HG02798 (cell line): ENCODE data around the gene SIDT1.

Experiments used
- ATAC-seq: cut with Tn5 transposase; IDR thresholded peaks from one replicate; pipeline ENCODE4 v1.9.1; 2021; ENCODE audit warnings: mild to moderate bottlenecking; ENCODE audit not compliant: unreplicated experiment, poor library complexity

SIDT1 gene

DNA sequence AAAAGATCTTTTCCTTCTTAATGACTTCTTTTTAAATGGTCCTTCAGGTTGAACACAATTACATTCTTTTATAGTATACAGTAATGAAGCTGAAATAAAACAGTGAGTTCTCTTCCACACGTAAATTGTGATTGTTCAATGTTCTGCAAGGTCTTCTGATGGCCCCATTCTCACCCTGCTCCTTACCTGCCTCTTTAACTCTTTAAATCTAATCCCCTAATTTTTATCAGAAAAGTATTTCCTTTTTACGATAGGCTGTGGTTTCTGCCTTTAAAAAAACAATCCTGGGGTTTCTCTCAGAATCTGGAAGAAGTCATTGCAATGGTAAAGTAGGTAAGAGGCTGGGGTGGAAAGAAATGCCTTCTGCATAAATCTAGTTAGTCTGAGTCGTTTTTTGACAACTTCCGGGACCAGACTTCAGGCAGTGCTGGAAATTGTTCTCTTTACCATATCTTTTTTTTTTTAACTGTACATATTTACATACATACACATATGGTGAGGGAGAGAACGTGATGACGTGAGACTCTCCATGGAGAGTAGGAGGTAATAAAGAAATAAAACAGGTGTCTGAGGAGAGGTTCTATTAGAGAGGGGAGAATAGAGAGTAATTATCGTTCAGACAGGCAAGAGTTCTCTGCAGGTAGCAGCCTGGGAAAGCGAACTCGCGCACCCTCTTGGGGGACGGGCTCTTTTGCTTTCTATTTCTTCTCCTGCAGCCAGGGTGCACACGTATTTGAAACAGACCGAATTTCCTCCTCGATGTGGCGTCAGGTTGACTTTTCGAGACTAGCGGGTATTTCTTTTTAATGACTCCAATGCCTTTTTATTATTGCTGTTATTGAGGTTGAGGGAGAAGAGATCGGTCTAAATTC is at the start of gene SIDT1:
Gene SIDT1, plus strand, starts transcription at position 730 of the 872 bp plus-strand sequence. CDS start 467 bp downstream, outside the sequence.
- peak; percentile 75 for ATAC-seq

DNA sequence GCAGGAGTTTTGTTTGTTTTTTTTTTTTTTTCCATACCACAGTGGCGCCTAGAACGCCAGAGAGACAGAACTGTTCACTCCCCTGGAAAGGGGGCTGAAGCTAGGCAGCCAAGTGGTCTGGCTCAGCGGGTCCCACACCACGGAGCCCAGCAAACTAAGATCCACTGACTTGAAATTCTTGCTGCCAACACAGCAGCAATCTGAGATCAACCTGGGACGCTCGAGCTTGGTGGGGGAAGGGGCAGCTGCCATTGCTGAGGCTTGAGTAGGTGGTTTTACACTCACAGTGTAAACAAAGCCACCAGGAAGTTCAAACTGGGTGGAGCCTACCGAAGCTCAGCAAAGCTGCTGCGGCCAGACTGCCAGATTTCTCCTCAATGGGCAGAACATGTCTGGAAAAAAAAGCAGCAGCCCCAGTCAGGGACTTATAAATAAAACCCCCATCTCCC is 47.2 kb upstream of the SIDT1 start:
- ATAC-seq: no peak

DNA sequence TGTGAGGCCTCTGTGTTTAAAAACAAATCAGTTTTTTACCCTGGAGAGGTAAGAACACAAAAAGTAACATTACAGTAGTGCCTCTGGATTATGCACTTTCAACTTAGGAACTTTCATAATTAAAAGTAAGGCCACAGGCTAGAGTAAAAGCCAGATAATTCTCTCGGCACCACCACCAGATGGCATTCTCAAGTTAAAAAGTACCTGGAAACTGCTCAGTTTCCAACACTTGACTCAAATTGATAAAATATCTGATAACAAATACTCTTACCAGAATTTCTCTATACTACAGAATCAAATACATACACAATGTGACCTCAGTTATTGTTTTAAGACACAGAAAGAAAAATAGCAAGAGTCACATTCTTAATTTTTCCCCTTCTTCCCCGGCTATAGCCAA is 37.3 kb upstream of the SIDT1 start:
- no peak for ATAC-seq

DNA sequence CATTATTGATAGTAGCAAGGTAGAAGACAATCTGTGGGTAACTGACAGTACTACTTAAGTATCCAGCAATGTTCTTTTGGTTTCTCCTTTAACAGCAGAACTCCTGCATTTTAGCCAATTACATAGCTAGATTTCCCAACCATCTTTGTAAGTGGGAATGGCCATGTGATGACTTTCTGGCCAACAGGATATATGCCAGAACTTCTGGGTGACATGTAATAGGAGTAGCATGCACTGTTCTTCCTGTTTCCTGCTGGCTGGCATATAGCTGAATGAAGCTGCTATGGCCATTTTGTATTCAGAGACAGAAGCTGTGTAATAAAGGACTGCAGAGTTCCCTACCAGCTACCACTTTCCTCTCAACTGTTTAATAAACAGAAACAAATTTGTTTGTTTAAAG is 35.4 kb upstream of the SIDT1 start:
- ATAC-seq: no peak

DNA sequence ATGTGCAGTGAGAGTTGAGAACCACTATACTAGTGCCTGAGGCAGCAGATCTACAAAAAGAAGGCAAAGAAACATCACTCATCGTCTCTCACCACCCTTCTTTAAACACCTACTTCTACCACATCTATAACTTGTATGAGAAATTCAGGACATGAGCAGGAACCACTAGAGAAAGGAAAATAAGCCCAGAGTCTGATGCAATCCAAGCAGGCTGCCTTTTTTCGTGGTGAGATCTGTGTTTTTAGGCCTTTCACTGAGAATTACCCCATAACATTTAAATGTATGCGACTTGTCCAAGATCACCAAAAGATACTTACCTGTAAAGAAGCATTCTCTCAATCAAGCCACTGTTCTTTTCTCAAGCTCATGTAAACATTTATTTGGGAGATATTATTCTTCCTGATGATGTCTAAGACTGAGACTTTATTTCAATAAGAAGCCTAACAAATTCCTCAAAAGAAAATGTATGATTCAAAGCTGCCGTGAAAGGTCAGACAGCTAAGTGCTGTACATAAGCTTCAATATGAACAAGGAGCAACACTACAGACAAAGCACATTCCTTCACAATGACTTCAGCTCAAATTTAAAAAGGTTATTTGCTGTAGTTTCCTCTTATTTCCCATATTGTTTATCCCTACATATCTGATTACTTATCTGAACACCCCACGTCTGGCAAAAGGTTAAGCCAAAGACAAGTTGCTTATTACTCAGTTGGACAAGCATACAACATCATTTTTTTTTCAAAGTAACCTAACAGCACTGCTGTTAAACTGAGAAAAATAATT is 33.9 kb upstream of the SIDT1 start:
- ATAC-seq: no peak

DNA sequence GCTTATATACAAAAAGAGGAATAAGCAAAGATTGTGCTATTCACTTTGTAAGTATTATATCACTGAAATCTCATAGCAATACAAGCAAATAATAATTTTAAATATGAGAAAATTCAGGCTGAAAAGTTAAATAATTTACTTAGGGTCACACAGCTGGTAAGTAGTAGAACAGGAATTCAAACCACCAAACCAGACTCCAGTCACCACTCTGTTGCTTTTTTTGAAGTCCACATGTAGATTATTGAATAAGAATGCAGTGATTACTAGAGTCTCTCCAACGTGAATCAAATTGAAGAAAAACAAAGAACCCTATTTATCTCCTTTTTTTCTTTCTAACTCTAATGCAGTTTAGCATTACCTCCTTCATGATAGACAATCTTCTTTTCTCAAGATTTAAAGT is 33.3 kb upstream of the SIDT1 start:
- no peak for ATAC-seq

DNA sequence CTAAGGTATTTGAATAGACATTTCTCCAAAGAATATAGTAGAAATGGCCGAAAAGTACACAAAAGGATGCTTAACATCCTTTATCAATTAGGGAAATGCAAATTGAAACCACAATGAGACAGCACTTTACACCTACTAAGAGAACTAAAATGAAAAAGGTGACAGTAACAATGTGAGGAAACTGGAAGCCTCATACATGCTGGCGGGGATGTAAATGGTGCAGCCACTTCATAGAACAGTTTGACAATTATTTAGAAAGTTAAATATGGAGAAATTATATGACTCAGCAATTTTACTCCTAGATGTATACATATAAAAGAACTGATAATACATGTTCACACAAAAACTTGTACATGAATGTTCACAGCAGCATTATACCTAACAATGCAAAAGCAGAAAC is 30.8 kb upstream of the SIDT1 start:
- ATAC-seq: peak; percentile 48

DNA sequence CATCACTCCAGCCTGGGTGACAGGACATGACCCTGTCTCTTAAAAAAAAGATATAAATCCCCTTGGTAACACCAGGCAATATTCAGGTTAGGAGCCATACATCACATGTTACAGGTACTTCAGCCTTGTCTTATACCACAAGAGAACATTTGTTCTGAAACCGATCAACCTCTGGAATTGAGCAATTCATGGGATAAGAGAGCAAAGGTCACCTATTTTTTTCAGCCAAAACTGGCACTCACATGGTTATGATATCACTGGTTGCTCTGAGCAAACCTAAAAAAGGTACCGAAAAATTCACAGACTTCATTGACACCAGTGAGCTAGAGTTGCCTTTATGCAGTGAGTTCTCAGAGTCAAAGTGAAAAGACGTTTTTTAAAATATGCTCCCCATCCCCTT is 26.5 kb upstream of the SIDT1 start:
- ATAC-seq: no peak

DNA sequence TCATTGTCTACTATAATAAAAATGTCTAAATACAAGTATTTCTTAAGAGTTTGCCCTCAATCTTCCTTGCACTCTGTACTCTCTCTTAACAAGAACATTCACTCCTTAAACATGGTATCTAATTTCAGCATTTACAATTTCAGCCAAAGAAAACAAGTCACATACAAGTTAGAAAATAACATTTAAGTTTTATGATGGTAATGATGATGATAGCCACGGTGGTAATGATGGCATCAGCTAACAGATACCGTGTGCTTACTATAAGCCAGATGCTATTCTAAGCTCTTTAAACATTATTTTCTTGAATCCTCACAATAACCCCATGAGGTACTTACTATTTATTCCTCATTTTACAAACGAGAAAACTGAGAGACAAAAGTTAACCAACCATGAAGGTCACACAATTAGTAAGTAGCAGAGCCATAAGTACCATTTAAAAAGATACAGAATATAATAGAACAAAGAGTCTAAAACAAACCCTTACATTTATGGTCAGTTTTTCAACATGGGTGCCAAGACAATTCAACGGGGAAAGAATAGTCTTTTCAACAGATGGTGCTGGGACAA is 24.8 kb upstream of the SIDT1 start:
- ATAC-seq: no peak

DNA sequence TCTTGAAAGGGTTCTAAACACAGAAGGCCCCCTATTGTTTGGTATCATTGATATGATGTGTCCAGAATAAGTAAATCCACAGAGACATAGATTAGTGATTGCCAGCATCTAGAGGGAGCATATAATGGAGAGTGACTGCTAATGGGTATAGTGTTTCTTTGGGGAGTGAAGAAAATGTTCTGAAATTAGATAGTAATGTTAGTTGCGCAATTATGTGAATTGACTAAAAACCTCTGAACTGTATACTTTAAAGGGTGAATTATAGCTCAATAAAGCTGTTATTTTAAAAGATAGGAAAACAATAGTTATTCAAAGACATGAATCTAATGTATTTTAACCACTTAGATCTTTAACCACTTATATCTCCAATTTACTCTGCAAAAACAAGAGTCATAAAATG is 23.4 kb upstream of the SIDT1 start:
- ATAC-seq: no peak

DNA sequence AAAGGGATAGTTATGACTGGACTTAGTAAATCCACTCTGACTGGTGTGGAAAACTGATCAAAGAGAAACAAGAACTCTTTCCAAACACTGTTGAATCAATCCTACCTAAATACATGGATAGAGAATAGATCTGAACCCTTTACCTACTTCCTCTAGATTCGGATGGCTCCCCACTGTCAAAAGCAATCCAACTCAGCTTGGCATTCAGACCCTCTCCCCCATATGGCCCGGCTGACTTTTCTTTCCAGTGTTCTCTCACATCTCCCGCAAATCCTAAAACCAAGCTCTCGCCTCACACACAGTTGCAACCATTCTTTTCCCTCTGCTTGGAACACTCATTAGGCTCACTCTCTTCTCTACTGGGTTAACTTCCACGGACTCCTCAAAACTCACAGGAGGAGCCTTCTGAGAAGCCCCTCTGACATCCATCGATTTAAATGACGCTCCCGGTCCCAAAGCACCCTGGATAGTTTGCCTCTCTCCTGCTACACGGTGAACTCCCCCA is 18.0 kb upstream of the SIDT1 start:
- ATAC-seq: no peak

DNA sequence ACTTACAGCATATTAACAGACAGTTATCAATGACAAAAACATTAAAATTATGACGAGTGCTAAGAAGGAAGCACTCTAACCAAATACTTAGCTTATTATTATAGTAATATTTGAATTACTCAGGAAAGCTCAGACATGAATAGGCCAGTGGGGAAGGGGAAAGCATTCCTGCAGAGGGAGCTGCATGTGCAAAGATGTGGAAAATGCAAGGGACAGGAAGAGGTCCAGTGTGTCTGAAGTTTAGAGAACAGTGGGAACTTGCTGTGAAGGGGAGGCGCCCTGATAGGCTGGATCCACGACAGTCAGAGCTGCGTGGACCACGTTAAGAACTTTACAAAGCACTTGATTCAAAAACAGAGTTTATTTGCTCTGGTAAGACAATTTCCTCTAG is 16.2 kb upstream of the SIDT1 start:
- ATAC-seq: no peak

DNA sequence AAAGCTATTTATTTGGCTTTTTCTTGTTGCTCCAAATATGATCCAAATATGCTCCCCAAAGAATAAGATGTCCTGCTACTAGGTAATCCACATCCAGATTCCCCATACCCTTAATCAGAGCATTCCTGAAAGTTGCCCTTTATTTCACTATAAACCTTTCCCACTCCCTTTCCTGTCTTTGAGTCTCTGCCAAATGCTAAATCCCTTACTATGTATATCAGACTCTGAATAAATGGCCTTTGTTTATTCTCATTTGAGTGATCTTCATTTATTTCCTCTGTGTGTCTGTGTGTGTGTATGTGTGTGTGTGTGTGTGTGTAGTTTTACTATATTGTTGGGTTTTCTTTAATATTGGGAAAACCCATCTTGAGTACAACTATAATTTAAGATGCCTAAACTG is 10.4 kb upstream of the SIDT1 start:
- no peak for ATAC-seq

DNA sequence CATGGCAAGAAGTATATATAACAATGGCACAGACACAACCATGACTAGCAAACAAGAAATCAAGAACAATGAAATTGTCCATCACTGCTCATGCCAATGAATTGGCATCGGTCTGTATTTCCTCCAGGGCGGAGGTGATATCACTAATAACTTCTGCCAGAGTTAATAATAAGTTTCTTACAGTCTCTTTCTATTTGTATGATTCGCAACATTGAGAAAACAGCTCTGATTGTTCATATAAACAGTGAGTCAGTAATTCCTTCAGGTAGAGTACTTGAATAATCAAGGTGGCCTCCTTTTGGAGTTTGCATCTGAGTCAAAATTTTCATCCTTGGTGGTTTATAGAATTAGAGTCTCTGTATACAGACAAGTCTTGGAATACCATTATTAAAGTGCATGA is 9.1 kb upstream of the SIDT1 start:
- ATAC-seq: no peak

DNA sequence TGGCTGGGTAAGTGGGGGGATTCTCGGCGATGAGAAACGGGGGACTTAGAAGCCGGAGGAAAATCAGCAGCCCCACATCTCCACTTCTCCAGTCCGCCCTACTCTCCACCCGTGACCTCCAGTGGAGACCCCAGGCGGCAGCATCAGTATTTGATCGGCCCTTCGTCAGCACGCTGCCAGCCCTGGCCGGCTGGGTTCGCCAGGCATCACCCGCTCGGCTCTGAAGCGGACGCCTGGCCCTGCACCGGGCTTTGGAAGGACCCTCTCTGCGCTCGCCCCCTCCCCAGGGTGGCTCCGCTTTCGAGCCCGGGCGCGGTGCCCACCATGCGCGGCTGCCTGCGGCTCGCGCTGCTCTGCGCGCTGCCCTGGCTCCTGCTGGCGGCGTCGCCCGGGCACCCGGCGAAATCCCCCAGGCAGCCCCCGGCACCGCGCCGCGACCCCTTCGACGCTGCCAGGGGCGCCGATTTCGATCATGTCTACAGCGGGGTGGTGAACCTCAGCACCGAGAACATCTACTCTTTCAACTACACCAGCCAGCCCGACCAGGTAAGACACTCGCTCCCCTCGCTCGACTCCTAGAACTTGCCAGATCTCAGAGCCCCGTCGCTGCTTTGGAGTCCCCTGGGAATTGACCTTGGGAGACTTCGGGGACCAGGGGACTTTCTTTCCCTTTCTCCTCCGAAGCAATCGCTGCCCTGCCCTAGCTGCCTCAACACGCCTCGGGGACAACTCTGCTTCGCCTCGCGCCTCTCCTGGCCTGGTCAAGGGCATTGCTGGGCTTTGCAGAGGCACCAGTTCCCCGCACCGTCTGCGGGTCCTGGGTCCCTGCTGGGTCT is 561 bp downstream of the SIDT1 start:
- ATAC-seq: peak; percentile 42

DNA sequence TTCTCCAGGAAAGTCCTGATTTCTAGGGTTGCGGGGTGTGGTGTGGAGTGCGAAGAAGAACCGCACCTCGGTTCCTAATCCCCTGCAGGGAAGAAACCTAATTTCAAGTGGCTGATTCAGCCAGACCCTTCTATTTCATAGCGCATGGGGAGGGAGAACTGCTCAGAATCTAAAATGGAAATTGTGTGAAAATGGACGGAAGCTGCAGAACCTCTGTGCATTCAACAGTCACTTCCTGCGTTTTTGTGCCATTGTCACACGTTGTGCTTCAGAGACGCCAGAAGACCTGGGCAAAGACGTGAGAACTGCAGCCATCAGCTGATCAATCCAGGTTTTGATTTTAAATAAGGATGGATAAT is 1.2 kb downstream of the SIDT1 start:
- peak; percentile 29 for ATAC-seq

DNA sequence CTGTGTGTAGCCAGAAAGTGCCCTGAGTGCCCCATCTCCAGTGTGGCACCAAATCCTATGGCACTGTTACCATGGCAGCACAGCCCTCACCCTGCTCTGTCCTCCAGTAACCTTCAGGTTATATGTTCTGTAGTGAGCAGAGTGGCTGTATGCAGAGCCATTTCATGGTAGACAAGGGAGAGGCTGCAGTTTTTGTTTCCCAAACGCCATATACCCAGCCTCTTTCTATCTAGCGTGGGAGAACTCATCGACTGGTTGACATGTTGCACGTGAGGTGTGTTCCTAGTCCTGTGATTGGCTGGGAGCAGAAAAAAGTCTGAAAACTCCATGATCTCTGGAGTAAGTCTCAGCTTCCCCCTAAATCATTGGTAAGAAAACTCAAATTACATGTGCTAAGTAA is 2.0 kb downstream of the SIDT1 start:
- no peak for ATAC-seq

DNA sequence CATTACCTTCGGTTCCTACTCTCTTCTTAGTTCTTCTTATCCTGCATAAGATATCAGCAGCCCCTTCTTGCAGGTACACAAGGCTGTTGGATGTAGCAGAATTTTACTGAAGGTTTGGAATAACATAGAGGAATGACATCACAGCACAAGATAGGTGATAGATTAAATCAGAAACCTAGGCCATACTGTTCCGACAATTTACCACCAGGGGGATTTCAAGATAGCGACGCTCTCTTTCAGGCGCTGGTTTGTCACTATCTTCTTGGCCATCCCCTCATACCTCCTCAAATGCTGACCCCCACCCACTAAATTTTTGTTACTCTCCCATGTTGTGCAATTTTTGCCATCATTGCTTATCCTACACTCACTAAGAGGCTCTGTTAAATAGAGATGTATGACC is 3.5 kb downstream of the SIDT1 start:
- no peak for ATAC-seq

DNA sequence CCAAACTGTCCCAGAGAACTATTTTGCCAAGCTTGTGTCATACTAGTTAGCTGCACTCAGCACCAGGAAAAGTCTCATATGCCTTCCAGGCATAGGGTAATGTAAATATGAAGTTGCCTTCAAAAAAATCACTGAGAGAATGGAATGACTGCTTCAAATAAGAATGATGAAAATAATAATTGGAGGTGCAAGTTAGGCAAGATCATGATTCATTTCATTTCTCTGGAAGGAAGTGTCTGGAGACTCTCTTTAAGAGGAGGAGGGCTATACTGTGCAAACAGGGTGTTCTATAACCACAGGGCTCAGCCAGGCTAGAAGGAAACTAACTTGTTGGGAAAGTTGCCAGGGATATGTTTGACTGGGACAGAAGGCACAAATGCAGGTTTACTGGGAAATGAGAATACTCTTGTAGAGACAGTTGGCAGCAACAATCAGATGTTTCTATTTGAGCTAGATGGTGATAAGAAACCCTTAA is 4.3 kb downstream of the SIDT1 start:
- no peak for ATAC-seq

DNA sequence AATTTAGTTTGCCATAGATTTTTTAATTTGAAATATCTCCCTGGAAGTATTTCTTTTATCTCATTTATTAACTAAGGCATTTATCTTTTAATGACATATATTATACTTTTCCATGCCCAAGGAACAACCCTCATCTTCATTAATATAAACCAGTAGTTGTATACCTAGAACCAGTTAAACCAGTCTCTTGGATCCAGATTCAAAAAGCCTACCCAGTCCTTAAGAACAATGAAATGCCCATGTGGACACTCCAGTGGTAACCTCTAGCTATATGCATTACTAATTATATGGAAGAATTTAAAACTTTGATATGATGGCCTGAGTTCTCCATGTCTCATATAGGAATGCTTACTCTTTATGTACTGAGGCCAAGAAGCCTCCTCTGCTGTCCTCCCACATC is 4.8 kb downstream of the SIDT1 start:
- no peak for ATAC-seq
